Fibroblast of skin of right biceps (primary cell): ENCODE results near the gene SLC4A2.

Experiments
- DNase-seq: peaks from one replicate; pipeline ENCODE4 v3.0.0-alpha.2; 2013

Gene SLC4A2

DNA sequence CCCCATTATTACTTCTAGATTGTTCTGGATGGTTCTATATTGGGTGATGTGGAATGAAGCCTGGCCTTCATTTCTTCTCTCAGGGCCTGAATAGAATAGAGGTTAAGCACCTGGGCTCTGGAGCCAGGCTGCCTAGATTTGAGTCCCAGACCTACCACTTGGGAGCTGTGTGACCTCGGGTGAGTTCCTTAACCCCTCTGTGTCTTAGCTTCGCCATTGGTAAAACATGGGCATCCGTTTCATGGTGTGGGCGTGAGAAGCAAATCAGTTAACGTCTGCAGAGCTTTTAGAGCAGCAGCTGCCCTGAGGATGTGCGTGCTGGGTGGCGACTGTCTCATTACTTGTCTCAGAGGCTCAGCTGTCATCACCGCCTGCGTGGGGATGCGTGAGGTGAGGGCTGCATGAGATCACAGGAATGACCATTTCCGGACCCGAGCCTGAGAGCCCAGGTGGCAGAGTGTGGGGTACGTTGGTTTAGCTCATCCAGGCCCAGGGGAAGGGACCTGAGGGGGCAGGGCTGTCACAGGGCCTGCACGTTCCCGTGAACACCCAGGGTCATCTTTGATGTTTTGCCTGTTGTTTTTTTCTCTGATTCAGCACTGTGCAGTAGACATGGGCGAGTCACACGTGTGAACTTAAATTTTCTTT, 36.6 kb downstream of the SLC4A2 start:
- peak; percentile 38 for DNase-seq

GRCh38 chr7:151099486-151100211, 40.3 kb downstream of the SLC4A2 start:
- no peak for DNase-seq

GRCh38 chr7:151100921-151101320, 41.5 kb downstream of the SLC4A2 start:
- no peak for DNase-seq

GRCh38 chr7:151101621-151102396, 42.4 kb downstream of the SLC4A2 start:
- no peak for DNase-seq

DNA sequence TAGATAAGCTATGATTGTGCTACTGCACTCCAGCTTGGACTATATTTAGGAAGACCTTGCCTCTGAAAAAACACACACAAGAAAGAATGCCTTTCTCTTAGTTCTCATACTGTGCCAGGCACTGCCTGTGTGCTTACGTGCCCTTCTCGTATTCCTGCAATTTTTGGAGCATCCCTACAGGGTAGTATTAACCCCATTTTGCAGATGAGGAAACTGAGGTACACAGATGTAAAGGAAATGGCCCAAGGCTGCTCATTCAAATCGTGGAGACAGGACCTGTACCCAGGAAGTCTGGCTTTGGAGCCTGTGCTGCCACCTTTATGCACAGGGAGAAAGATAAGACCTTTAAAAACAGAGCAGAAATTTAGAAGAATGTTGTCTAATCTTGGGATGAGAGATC, 43.6 kb downstream of the SLC4A2 start:
- DNase-seq, result no peak

DNA sequence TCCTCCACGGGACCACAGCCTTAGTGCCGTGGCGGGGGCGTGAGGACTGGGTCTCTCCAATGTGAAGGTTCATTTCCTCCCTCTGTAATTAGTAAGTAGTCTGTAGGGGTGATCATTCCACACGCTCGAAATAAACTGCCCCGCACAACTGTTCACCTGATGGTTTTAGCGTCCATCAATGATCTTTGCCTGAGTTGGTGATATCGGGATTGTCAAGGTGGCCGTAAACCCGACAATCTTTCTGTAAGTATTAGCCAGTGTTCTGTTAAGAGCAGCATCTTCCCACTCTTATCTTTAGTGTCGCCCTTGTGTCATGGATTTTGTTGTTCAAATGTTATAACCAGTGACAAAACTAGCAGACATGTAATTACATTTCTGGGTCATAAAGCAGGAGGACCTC, 44.6 kb downstream of the SLC4A2 start:
- DNase-seq, result no peak

DNA sequence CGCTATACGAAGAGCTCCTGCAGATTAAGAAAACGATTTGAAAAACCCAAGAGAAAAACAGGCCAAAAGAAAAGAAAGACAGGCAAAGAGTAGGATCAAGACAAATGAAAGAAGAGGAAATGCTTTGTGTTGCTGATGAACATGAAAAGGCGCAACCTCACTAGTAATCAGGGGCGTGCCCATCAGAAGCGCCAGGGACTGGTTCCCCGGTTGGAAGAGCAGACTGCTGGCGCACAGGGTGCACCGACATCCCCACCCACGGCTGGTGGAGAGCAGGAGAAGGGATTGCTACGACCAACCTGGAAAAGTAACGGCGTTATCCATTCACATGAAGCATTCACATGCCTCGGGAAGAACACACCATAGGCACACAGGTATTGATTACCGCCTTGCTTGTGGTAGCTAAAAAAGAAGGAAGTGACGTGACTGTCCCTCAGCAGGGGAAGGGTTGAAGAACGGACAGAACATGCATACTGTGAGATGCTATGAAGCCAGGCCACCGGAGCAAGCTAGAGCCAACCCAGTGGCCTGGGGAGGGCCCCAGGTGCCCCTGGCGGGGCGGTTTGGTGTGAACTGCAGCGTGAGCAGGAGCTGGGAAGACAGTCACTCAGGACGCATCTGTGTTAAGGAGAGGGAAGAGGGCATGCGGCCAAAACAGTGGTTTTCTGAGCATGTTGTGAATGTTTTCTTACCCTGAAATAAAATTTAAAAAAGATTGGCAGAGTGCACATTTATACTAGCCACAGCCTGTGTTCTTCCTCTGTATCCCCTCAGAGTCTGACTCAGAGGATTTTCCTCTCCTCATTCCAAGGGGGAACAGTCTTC, 45.2 kb downstream of the SLC4A2 start:
- peak; percentile 93 for DNase-seq

DNA sequence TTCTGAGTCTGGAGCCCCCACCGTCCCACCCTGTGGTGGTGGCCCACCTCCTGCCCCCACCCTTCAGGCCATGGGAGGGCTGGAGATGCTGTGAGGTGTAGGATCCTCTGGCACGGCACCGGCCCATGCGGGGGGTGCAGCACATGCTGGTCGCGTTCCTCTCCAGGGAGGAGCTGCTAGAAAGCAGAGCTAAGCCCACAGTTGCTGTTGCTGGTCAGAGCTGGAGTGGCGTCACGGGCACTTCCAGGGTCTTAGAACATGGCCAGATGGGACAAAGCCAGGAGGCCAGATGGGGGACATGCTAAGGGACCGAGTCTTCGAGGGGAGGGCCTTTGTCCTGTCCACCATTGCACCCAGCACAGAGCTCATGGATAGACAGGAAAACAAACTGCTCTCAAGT, 48.5 kb downstream of the SLC4A2 start:
- DNase-seq, result no peak

DNA sequence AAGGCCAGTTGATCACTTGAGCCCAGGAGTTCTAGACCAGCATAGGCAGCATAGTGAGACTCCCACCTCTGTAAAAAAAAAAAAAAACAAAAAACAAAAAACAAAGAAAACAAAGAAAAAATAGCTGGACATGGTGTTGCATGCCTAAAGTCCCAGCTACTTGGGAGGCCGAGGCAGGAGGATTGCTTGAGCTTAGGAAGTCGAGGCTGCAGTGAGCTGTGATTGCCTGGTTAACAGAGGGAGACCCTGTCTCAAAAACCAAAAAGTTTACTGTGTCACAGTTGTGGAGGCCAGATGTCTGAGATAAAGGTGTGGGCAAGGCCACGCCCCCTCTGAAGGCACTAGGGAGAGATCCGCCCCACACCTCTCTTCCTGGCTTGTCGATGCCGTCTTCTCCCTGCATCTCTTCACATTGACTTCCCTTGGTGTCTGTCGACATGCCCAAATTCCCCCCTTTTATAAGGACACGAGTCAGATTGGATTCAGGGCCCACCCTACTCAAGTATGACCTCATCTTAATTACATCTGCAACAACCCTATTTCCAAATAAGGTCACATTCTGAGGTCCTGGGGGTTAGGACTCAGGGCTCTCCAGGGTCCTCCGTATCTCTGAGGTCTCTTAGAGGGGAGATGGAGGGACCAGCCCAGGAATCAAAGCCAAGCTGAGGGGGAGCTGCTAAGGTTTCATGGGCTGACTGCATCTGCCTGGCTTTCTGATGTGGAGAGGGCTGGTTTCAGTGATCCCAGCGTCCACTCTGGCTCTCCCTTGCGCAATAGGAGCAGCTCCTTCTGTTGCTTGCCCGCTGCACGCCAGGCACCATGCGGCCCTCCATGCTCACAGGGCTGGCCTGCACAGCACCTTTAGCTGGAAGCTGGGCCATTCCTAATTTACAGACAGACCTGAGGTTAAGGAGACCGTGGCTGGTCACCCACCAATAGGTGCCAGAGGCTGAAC, 50.0 kb downstream of the SLC4A2 start:
- DNase-seq, result peak; percentile 46

- DNase-seq, result no peak
Observed at GRCh38 chr7:151110236-151110940, 51.0 kb downstream of the SLC4A2 start.

DNA sequence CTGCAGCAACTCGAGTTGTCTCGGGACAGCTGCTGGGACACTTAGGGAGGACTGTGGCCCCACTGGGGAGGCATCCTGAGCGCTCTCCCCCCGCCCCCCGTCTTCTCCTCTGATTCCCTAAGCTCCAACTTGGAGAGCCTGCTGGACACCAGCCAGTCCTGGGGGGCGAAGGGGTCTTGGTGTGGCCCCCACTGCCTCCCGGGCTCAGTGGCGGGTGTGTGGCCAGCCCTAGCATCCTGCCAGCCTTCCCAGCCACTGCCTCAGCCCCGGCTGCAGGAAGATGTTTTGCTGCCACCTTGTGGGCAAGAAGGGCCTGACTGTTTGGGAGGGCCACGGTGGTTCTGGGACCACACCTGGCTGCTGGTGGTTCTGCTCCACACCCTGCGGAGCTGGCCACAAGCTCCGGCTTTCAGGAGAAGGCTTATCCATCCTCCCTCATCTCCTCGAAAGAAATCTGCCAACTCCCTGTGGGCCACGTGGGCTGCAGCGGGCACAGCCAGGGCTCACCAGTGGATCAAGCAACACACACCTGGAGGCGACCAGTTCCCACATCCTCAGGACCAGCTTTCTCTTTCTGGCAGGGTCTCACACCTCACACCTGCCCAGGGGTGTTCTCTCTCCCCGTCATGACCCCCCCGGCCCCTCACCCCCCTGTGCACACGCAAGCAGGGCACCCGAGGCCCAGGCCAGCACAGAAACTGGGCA, 51.7 kb downstream of the SLC4A2 start:
- peak; percentile 67 for DNase-seq

- peak; percentile 92 for DNase-seq
Observed at GRCh38 chr7:151113344-151114150, 54.2 kb downstream of the SLC4A2 start.

GRCh38 chr7:151114151-151115090, 55.0 kb downstream of the SLC4A2 start:
- DNase-seq, result no peak

- peak; percentile 40 for DNase-seq
Observed at GRCh38 chr7:151115121-151115835, 55.9 kb downstream of the SLC4A2 start.

- no peak for DNase-seq
Observed at GRCh38 chr7:151115836-151116418, 56.5 kb downstream of the SLC4A2 start.

DNA sequence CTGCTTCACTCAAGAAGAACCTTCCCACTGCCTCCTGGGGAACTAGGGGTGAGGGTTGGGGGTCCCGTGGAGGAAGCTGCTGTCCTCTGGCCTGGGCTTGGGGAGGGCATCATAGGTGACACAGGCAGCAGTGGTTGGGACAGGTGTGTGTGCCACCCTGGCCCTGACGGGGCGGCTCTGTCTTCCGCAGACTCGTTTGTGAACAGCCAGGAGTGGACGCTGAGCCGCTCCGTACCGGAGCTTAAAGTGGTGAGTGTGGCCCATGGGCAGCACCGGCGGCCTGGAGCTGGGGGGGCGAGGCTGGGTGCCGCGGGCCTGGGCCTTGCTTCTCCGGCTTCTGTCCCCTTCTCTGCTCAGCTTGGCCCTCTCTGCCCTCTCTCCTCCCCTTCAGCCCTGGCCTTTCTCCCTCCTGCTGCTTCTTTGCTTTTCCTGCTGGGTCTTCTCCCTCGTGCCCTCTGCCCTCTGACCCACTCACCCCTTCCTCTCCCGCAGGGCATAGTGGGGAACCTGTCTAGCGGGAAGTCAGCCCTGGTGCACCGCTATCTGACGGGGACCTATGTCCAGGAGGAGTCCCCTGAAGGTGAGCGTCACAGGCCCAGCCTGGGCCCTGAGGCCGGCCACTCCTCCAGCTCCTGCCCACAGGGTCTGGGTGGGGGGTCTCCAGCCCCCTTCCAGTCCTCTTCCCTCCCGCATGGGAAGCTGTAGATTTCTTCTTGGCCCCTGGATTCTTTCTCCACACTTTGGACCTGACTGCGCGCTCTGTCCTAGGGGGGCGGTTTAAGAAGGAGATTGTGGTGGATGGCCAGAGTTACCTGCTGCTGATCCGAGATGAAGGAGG, 57.4 kb downstream of the SLC4A2 start:
- no peak for DNase-seq
